ENCODE results near the gene ERC2.
"Not testable (repeated sequence)": the region's sequence is repeated elsewhere in the genome, so short reads cannot be mapped to it uniquely, and the experiment has no call there.

ERC2 gene

GRCh38 chr3:56277236-56277635 is 191.0 kb downstream of the ERC2 start:
- no peaks in the 10 kb centered on the region for H3K4me1 ChIP-seq (ENCODE audit: insufficient read depth, poor library complexity, severe bottlenecking)
- no peak for TF ChIP-seq CTCF (IDR thresholded peaks at IDR 0.05; ENCODE audit: poor library complexity, severe bottlenecking)
- H3K27ac ChIP-seq (ENCODE audit: poor library complexity, severe bottlenecking): no peak overlapping the region
- no peaks in the 10 kb centered on the region for H3K27me3 ChIP-seq (ENCODE audit: insufficient read depth, poor library complexity, severe bottlenecking)
- no peaks in the 10 kb centered on the region for H3K9me3 ChIP-seq (ENCODE audit: severe bottlenecking)
- DNase-seq (ENCODE audit: low spot score): no peak
- no peak for ATAC-seq (ENCODE audit: low read depth)
- no peaks in the 10 kb centered on the region for H3K36me3 ChIP-seq (ENCODE audit: low read depth)
- H3K4me3 ChIP-seq (ENCODE audit: severe bottlenecking): no peak overlapping the region

GRCh38 chr3:56275120-56275519 is 193.1 kb downstream of the ERC2 start:
- no peak for DNase-seq (ENCODE audit: low spot score)
- no peaks in the 10 kb centered on the region for H3K27me3 ChIP-seq (ENCODE audit: insufficient read depth, poor library complexity, severe bottlenecking)
- H3K4me1 ChIP-seq (ENCODE audit: insufficient read depth, poor library complexity, severe bottlenecking): no peaks in the 10 kb centered on the region
- H3K27ac ChIP-seq (ENCODE audit: poor library complexity, severe bottlenecking): no peak overlapping the region
- no peak overlapping the region for H3K4me3 ChIP-seq (ENCODE audit: severe bottlenecking)
- no peaks in the 10 kb centered on the region for H3K9me3 ChIP-seq (ENCODE audit: severe bottlenecking)
- no peak for ATAC-seq (ENCODE audit: low read depth)
- H3K36me3 ChIP-seq (ENCODE audit: low read depth): no peaks in the 10 kb centered on the region
- TF ChIP-seq CTCF (IDR thresholded peaks at IDR 0.05; ENCODE audit: poor library complexity, severe bottlenecking): no peak

- no peaks in the 10 kb centered on the region for H3K4me1 ChIP-seq (ENCODE audit: insufficient read depth, poor library complexity, severe bottlenecking)
- peaks cover 6% of the 10 kb centered on the region for H3K27me3 ChIP-seq (ENCODE audit: insufficient read depth, poor library complexity, severe bottlenecking)
- H3K36me3 ChIP-seq (ENCODE audit: low read depth): no peaks in the 10 kb centered on the region
- TF ChIP-seq CTCF (IDR thresholded peaks at IDR 0.05; ENCODE audit: poor library complexity, severe bottlenecking): no peak
- DNase-seq (ENCODE audit: low spot score): no peak
- H3K4me3 ChIP-seq (ENCODE audit: severe bottlenecking): no peak overlapping the region
- H3K27ac ChIP-seq (ENCODE audit: poor library complexity, severe bottlenecking): no peak overlapping the region
- ATAC-seq (ENCODE audit: low read depth): no peak
- H3K9me3 ChIP-seq (ENCODE audit: severe bottlenecking): no peaks in the 10 kb centered on the region
Observed at GRCh38 chr3:56269755-56270535, 198.3 kb downstream of the ERC2 start.

GRCh38 chr3:56268616-56269383 is 199.5 kb downstream of the ERC2 start:
- H3K4me1 ChIP-seq (ENCODE audit: insufficient read depth, poor library complexity, severe bottlenecking): no peaks in the 10 kb centered on the region
- no peak for TF ChIP-seq CTCF (IDR thresholded peaks at IDR 0.05; ENCODE audit: poor library complexity, severe bottlenecking)
- no peaks in the 10 kb centered on the region for H3K9me3 ChIP-seq (ENCODE audit: severe bottlenecking)
- no peaks in the 10 kb centered on the region for H3K36me3 ChIP-seq (ENCODE audit: low read depth)
- peaks cover 6% of the 10 kb centered on the region for H3K27me3 ChIP-seq (ENCODE audit: insufficient read depth, poor library complexity, severe bottlenecking)
- no peak overlapping the region for H3K4me3 ChIP-seq (ENCODE audit: severe bottlenecking)
- no peak for DNase-seq (ENCODE audit: low spot score)
- ATAC-seq (ENCODE audit: low read depth): no peak
- H3K27ac ChIP-seq (ENCODE audit: poor library complexity, severe bottlenecking): no peak overlapping the region

- H3K4me3 ChIP-seq (ENCODE audit: severe bottlenecking); H3K9me3 ChIP-seq (ENCODE audit: severe bottlenecking); H3K36me3 ChIP-seq (ENCODE audit: low read depth); H3K4me1 ChIP-seq (ENCODE audit: insufficient read depth, poor library complexity, severe bottlenecking); DNase-seq (ENCODE audit: low spot score); ATAC-seq (ENCODE audit: low read depth); H3K27me3 ChIP-seq (ENCODE audit: insufficient read depth, poor library complexity, severe bottlenecking); H3K27ac ChIP-seq (ENCODE audit: poor library complexity, severe bottlenecking): not testable (repeated sequence)
Observed at GRCh38 chr3:56261852-56262251, 206.4 kb downstream of the ERC2 start.

All from RWPE2 (cell line).